ENCODE measurements around the gene BATF3. TPM values are rescaled to one million over a fixed set of nuclear protein-coding genes. Genes with fewer than 3 reads are reported as not detected.

BATF3 gene
- total and polyA plus RNA-seq, 9 of the 15 experiments (the other 6 are each of a cell fraction or from before 2014, with no cell fraction given) = 0.40 to 3.8 (median 2.0) TPM

GRCh38 chr1:212644866-212645545 is 54.6 kb downstream of the BATF3 start (continued):
- no peak for TF ChIP-seq ZNF398 (CRISPR knock-in tag; IDR thresholded peaks at IDR 0.05)
- no peak for TF ChIP-seq FOXA1 (IDR thresholded peaks at IDR 0.05; ENCODE audit: borderline replicate concordance)
- TF ChIP-seq ZNF445 (CRISPR knock-in tag; IDR thresholded peaks at IDR 0.05; ENCODE audit: low read depth) = no peak
- TF ChIP-seq GTF2B (IDR thresholded peaks at IDR 0.05; ENCODE audit: extremely low read depth, insufficient read length) = no peak
- no peak for TF ChIP-seq ZFPM2 (CRISPR knock-in tag; IDR thresholded peaks at IDR 0.05)
- peak; percentile 31; the same call in 1 of the 2 replicates for TF ChIP-seq ZNF316 (IDR thresholded peaks at IDR 0.05)
- no peak for TF ChIP-seq FOXK2 (conservative IDR thresholded peaks at IDR 0.05 in 1 of 2, IDR thresholded peaks at IDR 0.05 in 1 of 2; ENCODE audit: low read depth in 2 of 2)
- no peak for TF ChIP-seq CEBPG (CRISPR knock-in tag; IDR thresholded peaks at IDR 0.05)
- no peak for TF ChIP-seq CEBPG (tag; conservative IDR thresholded peaks at IDR 0.05 in 1 of 2, IDR thresholded peaks at IDR 0.05 in 1 of 2)
- no peak for TF ChIP-seq ZNF75A (CRISPR knock-in tag; IDR thresholded peaks at IDR 0.05)
- TF ChIP-seq C11orf30 (IDR thresholded peaks at IDR 0.05; ENCODE audit: low read depth) = peak; percentile 57; the same call in 1 of the 2 replicates
- no peak for TF ChIP-seq NR2C1 (IDR thresholded peaks at IDR 0.05)
- peak; percentile 68 for TF ChIP-seq NR2C1 (tag; IDR thresholded peaks at IDR 0.05)
- TF ChIP-seq XRCC3 (IDR thresholded peaks at IDR 0.05) = no peak
- 0 out of 2 replicates have a peak, but pooled peaks have one; percentile 13 for TF ChIP-seq THRB (CRISPR knock-in tag; conservative IDR thresholded peaks at IDR 0.05)
